Endodermal cell (in vitro differentiated cells): ENCODE results near the gene WDR73. TPM values are rescaled to one million over a fixed set of nuclear protein-coding genes. Genes with fewer than 3 reads are reported as not detected.
A peak's percentile ranks its signal among the peaks of the same experiment; 100 is the strongest.

ENCODE experiments used
- DNase-seq: peaks from one replicate; pipeline ENCODE4 v3.0.0-alpha.2; 2017
- H3K27ac ChIP-seq: 2 replicates; pipeline ENCODE4 v1.5.1; 2013; ENCODE audit warnings: mild to moderate bottlenecking, low read depth, low read length, moderate library complexity
- H3K27me3 ChIP-seq: 2 replicates; pipeline ENCODE4 v1.6.1; 2013; ENCODE audit warnings: mild to moderate bottlenecking, low read length, moderate library complexity; ENCODE audit not compliant: insufficient read depth, control insufficient read depth, poor library complexity, severe bottlenecking
- H3K36me3 ChIP-seq: 2 replicates; pipeline ENCODE4 v1.7.0; 2013; ENCODE audit warnings: mild to moderate bottlenecking, low read length, moderate library complexity; ENCODE audit not compliant: control insufficient read depth, insufficient read depth
- H3K4me1 ChIP-seq: one replicate; pipeline ENCODE4 v1.7.0; 2013; ENCODE audit warnings: low read length; ENCODE audit not compliant: control insufficient read depth, insufficient read depth
- H3K4me3 ChIP-seq: 2 replicates; pipeline ENCODE4 v1.5.1; 2013; ENCODE audit warnings: mild to moderate bottlenecking, low read length, moderate library complexity
- H3K9ac ChIP-seq: 2 replicates; pipeline ENCODE4 v1.6.1; 2013; ENCODE audit warnings: mild to moderate bottlenecking, low read length, moderate library complexity; ENCODE audit not compliant: poor library complexity, severe bottlenecking; ENCODE audit errors: extremely low read depth
- H3K9me3 ChIP-seq: 2 replicates; pipeline ENCODE4 v1.6.1; 2013; ENCODE audit warnings: mild to moderate bottlenecking, low read length, moderate library complexity; ENCODE audit not compliant: control insufficient read depth
- H3K27ac Mint-ChIP-seq: 2 replicates; pipeline ENCODE4 v1.8.0; 2020; ENCODE audit warnings: mixed read lengths
- H3K27me3 Mint-ChIP-seq: 2 replicates; pipeline ENCODE4 v1.8.0; 2021; ENCODE audit warnings: mild to moderate bottlenecking, mixed read lengths; ENCODE audit not compliant: insufficient read depth
- H3K36me3 Mint-ChIP-seq: 2 replicates; pipeline ENCODE4 v1.8.0; 2020; ENCODE audit warnings: low read depth, mixed read lengths
- H3K4me1 Mint-ChIP-seq: 2 replicates; pipeline ENCODE4 v1.8.0; 2020; ENCODE audit warnings: mixed read lengths
- H3K4me3 Mint-ChIP-seq: 2 replicates; pipeline ENCODE4 v1.8.0; 2020; ENCODE audit warnings: mild to moderate bottlenecking, moderate library complexity, mixed read lengths
- H3K9me3 Mint-ChIP-seq: 2 replicates; pipeline ENCODE4 v1.8.0; 2020; ENCODE audit warnings: mild to moderate bottlenecking, mixed read lengths
- WGBS, 2 experiments: methylation state at CpG; one replicate each; pipeline versions ENCODE4 v1.1.5 to v1.1.7; 2013; ENCODE audit warnings: missing lambda C conversion rate in 2 of 2, mixed read lengths in 1 of 2; ENCODE audit not compliant: insufficient coverage in 1 of 2, insufficient read length in 1 of 2; 5-methylcytosine and 5-hydroxymethylcytosine counted together
- total RNA-seq, 2 donors: library from RNA; stranded (reverse); fragmentation: NEBNext Ultra II Directional in 1 of 2; extraction: Animal tissue kit (Norgen Biotek cat#: 25700) in 1 of 2; gene quantifications; 2 replicates in 1 of 2; 3 replicates in 1 of 2; pipeline ENCODE4 v1.2.1, GENCODE V29; 2021
- TF ChIP-seq, protein P1 (sequence below): fragments of 200-600 bp; sonication (generic); conservative IDR thresholded peaks from 2 replicates; pipeline ENCODE4 v1.5.0; 2021; ENCODE audit warnings: antibody characterized with exemption, mild to moderate bottlenecking

WDR73 gene
- total RNA-seq, 2 donors from 2014 or later = 44.1 to 46.8 TPM

DNA sequence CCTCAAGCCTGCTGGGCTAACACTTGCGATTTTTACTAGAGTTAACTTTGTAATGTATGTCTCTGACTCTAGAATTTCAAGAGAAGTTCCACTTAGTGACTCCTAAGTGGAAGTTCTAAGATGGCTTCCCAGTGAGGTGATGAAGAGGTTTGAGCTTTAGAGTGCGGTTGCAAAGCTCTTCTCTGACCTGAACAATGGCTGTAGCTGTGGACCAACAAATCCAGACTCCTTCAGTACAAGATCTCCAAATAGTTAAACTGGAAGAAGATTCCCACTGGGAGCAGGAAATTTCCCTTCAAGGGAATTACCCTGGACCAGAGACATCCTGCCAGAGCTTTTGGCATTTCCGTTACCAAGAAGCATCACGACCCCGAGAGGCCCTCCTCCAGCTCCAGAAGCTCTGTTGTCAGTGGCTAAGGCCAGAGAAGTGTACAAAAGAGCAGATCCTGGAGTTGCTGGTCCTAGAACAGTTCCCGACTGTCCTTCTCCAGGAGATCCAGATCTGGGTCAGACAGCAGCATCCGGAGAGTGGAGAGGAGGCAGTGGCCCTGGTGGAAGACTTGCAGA, 22.3 kb downstream of the WDR73 start:
- no peak overlapping the region for H3K27ac ChIP-seq
- Mint-ChIP-seq H3K4me1 (peaks cover 20% of the 10 kb centered on the region), H3K4me3 (peak overlapping the region; percentile 81), H3K27me3 (peaks cover 17% of the 10 kb centered on the region), H3K36me3 (peaks cover 8% of the 10 kb centered on the region), H3K9me3 (no peaks in the 10 kb centered on the region), H3K27ac (peak overlapping the region; percentile 87)
- TF ChIP-seq, protein P1, sequence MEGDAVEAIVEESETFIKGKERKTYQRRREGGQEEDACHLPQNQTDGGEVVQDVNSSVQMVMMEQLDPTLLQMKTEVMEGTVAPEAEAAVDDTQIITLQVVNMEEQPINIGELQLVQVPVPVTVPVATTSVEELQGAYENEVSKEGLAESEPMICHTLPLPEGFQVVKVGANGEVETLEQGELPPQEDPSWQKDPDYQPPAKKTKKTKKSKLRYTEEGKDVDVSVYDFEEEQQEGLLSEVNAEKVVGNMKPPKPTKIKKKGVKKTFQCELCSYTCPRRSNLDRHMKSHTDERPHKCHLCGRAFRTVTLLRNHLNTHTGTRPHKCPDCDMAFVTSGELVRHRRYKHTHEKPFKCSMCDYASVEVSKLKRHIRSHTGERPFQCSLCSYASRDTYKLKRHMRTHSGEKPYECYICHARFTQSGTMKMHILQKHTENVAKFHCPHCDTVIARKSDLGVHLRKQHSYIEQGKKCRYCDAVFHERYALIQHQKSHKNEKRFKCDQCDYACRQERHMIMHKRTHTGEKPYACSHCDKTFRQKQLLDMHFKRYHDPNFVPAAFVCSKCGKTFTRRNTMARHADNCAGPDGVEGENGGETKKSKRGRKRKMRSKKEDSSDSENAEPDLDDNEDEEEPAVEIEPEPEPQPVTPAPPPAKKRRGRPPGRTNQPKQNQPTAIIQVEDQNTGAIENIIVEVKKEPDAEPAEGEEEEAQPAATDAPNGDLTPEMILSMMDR = no peak
- peaks cover 11% of the 10 kb centered on the region for H3K36me3 ChIP-seq
- DNase-seq = no peak
- whole genome bisulfite sequencing, 2 experiments = 61 to 75% methylated on average over 4 to 7 of the region's 7 CpGs
- peaks cover 24% of the 10 kb centered on the region for H3K27me3 ChIP-seq
- H3K4me1 ChIP-seq = no peaks in the 10 kb centered on the region
- peak overlapping the region; percentile 86 for H3K4me3 ChIP-seq
- H3K9me3 ChIP-seq = no peaks in the 10 kb centered on the region
- H3K9ac ChIP-seq = peak overlapping the region; percentile 7

DNA sequence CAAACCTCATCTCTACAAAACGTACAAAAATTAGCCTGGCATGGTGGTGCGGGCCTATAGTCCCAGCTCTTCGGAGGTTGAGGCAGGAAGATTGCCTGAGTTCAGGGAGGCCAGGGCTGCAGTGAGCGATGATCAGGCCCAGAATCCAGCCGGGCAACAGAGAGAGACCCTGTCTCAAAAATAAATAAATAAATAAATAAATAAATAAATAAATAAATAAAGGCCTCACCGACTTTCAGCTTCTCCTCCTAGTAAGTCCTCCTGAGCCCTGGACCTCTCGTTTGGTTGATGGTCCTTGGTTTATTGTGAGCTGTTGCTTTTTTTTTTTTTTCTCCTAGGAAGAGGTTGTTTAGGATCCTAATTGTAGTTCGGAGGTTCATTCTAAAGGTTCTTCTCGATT, 25.1 kb downstream of the WDR73 start:
- Mint-ChIP-seq H3K36me3 (peaks cover 20% of the 10 kb centered on the region), H3K4me1 (peaks cover 15% of the 10 kb centered on the region), H3K27me3 (peaks cover 6% of the 10 kb centered on the region), H3K27ac (no peak overlapping the region), H3K4me3 (no peak overlapping the region), H3K9me3 (peaks cover 10% of the 10 kb centered on the region)
- peaks cover 13% of the 10 kb centered on the region for H3K27me3 ChIP-seq
- DNase-seq = no peak
- H3K27ac ChIP-seq = no peak overlapping the region
- H3K4me3 ChIP-seq = no peak overlapping the region
- H3K9ac ChIP-seq = no peak overlapping the region
- 88 to 100% methylated on average over 3 to 8 of the region's 9 CpGs for whole genome bisulfite sequencing, 2 experiments
- no peaks in the 10 kb centered on the region for H3K9me3 ChIP-seq
- no peaks in the 10 kb centered on the region for H3K36me3 ChIP-seq
- H3K4me1 ChIP-seq = no peaks in the 10 kb centered on the region
- TF ChIP-seq, protein P1 = no peak

- H3K36me3 Mint-ChIP-seq = peaks cover 55% of the 10 kb centered on the region
Observed at GRCh38 chr15:84625123-84625522, 29.0 kb downstream of the WDR73 start.

More at GRCh38 chr15:84625123-84625522, 29.0 kb downstream of the WDR73 start:
- Histone ChIP-seq H3K27ac (no peak overlapping the region), H3K9me3 (peaks cover 34% of the 10 kb centered on the region), H3K27me3 (no peaks in the 10 kb centered on the region), H3K36me3 (peaks cover 30% of the 10 kb centered on the region), H3K9ac (no peak overlapping the region), H3K4me3 (no peak overlapping the region), H3K4me1 (no peaks in the 10 kb centered on the region)
- WGBS, 2 experiments = 95 to 100% methylated on average over 1 to 2 of the region's 2 CpGs
- Mint-ChIP-seq H3K4me1 (no peaks in the 10 kb centered on the region), H3K27me3 (peaks cover 2% of the 10 kb centered on the region), H3K9me3 (peaks cover 49% of the 10 kb centered on the region), H3K27ac (no peak overlapping the region), H3K4me3 (no peak overlapping the region)
- DNase-seq = no peak
- TF ChIP-seq, protein P1 = no peak
